HepG2 (cell line): ENCODE data around the gene MAMDC2. TPM values are rescaled to one million over a fixed set of nuclear protein-coding genes. Genes with fewer than 3 reads are reported as not detected.

Experiments used
- ATAC-seq: fragments of 200-7000 bp; cut with Tn5 transposase; 3 replicates; pipeline ENCODE4 v1.9.1; 2020; ENCODE audit warnings: mild to moderate bottlenecking, moderate library complexity
- BruUV-seq: library from RNA; stranded (reverse); fragments of 400-500 nt; replicated peaks from 2 replicates; lab custom pipeline; 2021; lab: Mats Ljungman, UMichigan
- CTCF ChIA-PET: fragments of 300-600 bp; formaldehyde crosslinking; extraction: SDS; loops from one replicate; lab custom pipeline; 2021; ENCODE audit warnings: low total read pairs, inconsistent platforms, low intra/inter-chr PET ratio; lab: Yijun Ruan, JAX
- POLR2A ChIA-PET: fragments of 350-600 bp; sonication (Branson Sonifier 250); formaldehyde crosslinking; loops from one replicate; lab custom pipeline; 2020; ENCODE audit warnings: antibody characterized with exemption, inconsistent platforms; lab: Yijun Ruan, JAX
- DNase-seq: peaks from one replicate; pipeline ENCODE4 v3.0.0-alpha.2; 2015; ENCODE audit warnings: low spot score
- FAIRE-seq: peaks from 3 replicates; lab custom pipeline; 2011; peaks lifted over from hg19 to GRCh38; lab: Jason Lieb, UNC
- H2AFZ ChIP-seq: one replicate; pipeline ENCODE4 v1.6.1; 2011; ENCODE audit warnings: low read length, inconsistent platforms
- H3K27ac ChIP-seq: fragments of 300-600 bp; 3 replicates; pipeline ENCODE4 v1.8.0; 2011; ENCODE audit warnings: mixed run types, mild to moderate bottlenecking, mixed read lengths, low read length, inconsistent platforms; ENCODE audit not compliant: insufficient read depth; ENCODE audit errors: extremely low read length
- H3K27me3 ChIP-seq, 2 experiments: fragments of 200-600 bp in 1 of 2; 2 replicates in 1 of 2; 3 replicates in 1 of 2; pipeline versions ENCODE4 v1.6.0 to v1.8.0; 2011; ENCODE audit warnings: low read length in 2 of 2, mild to moderate bottlenecking in 2 of 2, moderate library complexity in 2 of 2, inconsistent platforms in 1 of 2; ENCODE audit not compliant: insufficient read depth in 2 of 2, control insufficient read depth in 1 of 2
- H3K36me3 ChIP-seq, 2 experiments: fragments of 200-600 bp in 1 of 2; replicated peaks in 1 of 2; 2 replicates in 1 of 2; 3 replicates in 1 of 2; pipeline versions ENCODE4 v1.5.1 to v1.8.0; 2011; ENCODE audit warnings: low read length in 2 of 2, inconsistent platforms in 1 of 2; ENCODE audit not compliant: insufficient read depth in 2 of 2, control insufficient read depth in 1 of 2
- H3K4me1 ChIP-seq: 2 replicates; pipeline ENCODE4 v1.5.1; 2012; ENCODE audit warnings: low read length, inconsistent platforms; ENCODE audit not compliant: insufficient read depth
- H3K4me2 ChIP-seq: 2 replicates; pipeline ENCODE4 v1.6.0; 2011; ENCODE audit warnings: low read depth, low read length, inconsistent platforms
- H3K4me3 ChIP-seq, 3 experiments: fragments of 200-600 bp in 1 of 3; sonication (generic), shearing (Covaris generic) in 1 of 3; replicated peaks in 1 of 3; 2 replicates each; pipeline ENCODE4 v1.5.1; 2011 to 2016; ENCODE audit warnings: low read length in 3 of 3, inconsistent platforms in 2 of 3, low read depth in 2 of 3, mild to moderate bottlenecking in 2 of 3, control low read depth in 1 of 3, mixed read lengths in 1 of 3; ENCODE audit not compliant: insufficient read depth in 1 of 3
- H3K79me2 ChIP-seq: one replicate; pipeline ENCODE4 v1.6.1; 2011; ENCODE audit warnings: low read length, inconsistent platforms; ENCODE audit not compliant: insufficient read depth
- H3K9ac ChIP-seq: 2 replicates; pipeline ENCODE4 v1.6.0; 2011; ENCODE audit warnings: mild to moderate bottlenecking, low read depth, low read length, inconsistent platforms; ENCODE audit not compliant: insufficient read depth
- H3K9me3 ChIP-seq: 2 replicates; pipeline ENCODE4 v1.5.1; 2012; ENCODE audit warnings: mild to moderate bottlenecking, low read length
- H4K20me1 ChIP-seq: 2 replicates; pipeline ENCODE4 v1.6.0; 2011; ENCODE audit warnings: inconsistent platforms, mild to moderate bottlenecking, low read length, moderate library complexity; ENCODE audit not compliant: insufficient read depth
- ATF2 ChIP-seq: sonication (generic); formaldehyde crosslinking; IDR thresholded peaks from 2 replicates; pipeline ENCODE4 v1.4.0; 2020; ENCODE audit warnings: missing genetic modification reagents
- GLI4 ChIP-seq: sonication (generic); formaldehyde crosslinking; IDR thresholded peaks from 2 replicates; pipeline ENCODE4 v1.5.1; 2020; ENCODE audit warnings: missing genetic modification reagents, mild to moderate bottlenecking, moderate library complexity, borderline replicate concordance
- HNF4A ChIP-seq: sonication (generic); formaldehyde crosslinking; IDR thresholded peaks from 2 replicates; pipeline ENCODE4 v1.4.0; 2020; ENCODE audit warnings: missing genetic modification reagents
- MIER3 ChIP-seq: IDR thresholded peaks from 2 replicates; pipeline ENCODE4 v1.6.1; 2016; ENCODE audit warnings: missing compliant biosample characterization, borderline replicate concordance
- NCOA1 ChIP-seq: sonication (generic); formaldehyde crosslinking; IDR thresholded peaks from 2 replicates; pipeline ENCODE4 v1.9.0; 2021; ENCODE audit warnings: missing genetic modification reagents
- PLSCR1 ChIP-seq: sonication (generic); formaldehyde crosslinking; IDR thresholded peaks from 2 replicates; pipeline ENCODE4 v1.5.0; 2020; ENCODE audit warnings: missing genetic modification reagents, mild to moderate bottlenecking, borderline replicate concordance
- SATB2 ChIP-seq: sonication (generic); formaldehyde crosslinking; IDR thresholded peaks from 2 replicates; pipeline ENCODE4 v1.5.0; 2020; ENCODE audit warnings: missing genetic modification reagents
- SMARCC2 ChIP-seq: fragments of 450-650 bp; IDR thresholded peaks from 2 replicates; pipeline ENCODE4 v1.6.1; 2017; ENCODE audit warnings: antibody characterized with exemption, mild to moderate bottlenecking
- SMC3 ChIP-seq: IDR thresholded peaks from 2 replicates; pipeline ENCODE4 v1.6.1; 2011; ENCODE audit warnings: low read length, improper control_type of control experiment
- TARDBP ChIP-seq: sonication (generic); formaldehyde crosslinking; IDR thresholded peaks from 2 replicates; pipeline ENCODE4 v1.8.0; 2022; ENCODE audit warnings: mild to moderate bottlenecking, missing genetic modification reagents
- ZBTB34 ChIP-seq: sonication (generic); formaldehyde crosslinking; IDR thresholded peaks from 2 replicates; pipeline ENCODE4 v1.8.0; 2022; ENCODE audit warnings: mild to moderate bottlenecking, missing genetic modification reagents
- ZEB1 ChIP-seq: IDR thresholded peaks from 2 replicates; pipeline ENCODE4 v1.6.1; 2012; ENCODE audit warnings: mild to moderate bottlenecking, low read depth, inconsistent platforms; ENCODE audit not compliant: insufficient replicate concordance
- ZFP36L1 ChIP-seq: sonication (generic); formaldehyde crosslinking; IDR thresholded peaks from 2 replicates; pipeline ENCODE4 v1.8.0; 2022; ENCODE audit warnings: mild to moderate bottlenecking, missing genetic modification reagents, moderate library complexity
- ZNF124 ChIP-seq: sonication (generic); formaldehyde crosslinking; IDR thresholded peaks from 2 replicates; pipeline ENCODE4 v1.4.0; 2020; ENCODE audit warnings: missing genetic modification reagents
- ZNF20 ChIP-seq: sonication (generic); formaldehyde crosslinking; IDR thresholded peaks from 2 replicates; pipeline ENCODE4 v1.4.0; 2020; ENCODE audit warnings: mild to moderate bottlenecking, moderate library complexity, missing genetic modification reagents
- ZNF33B ChIP-seq: sonication (generic); formaldehyde crosslinking; IDR thresholded peaks from 2 replicates; pipeline ENCODE4 v1.5.1; 2020; ENCODE audit warnings: mild to moderate bottlenecking, missing genetic modification reagents
- ZNF644 ChIP-seq: IDR thresholded peaks from 2 replicates; pipeline ENCODE4 v1.6.1; 2016; ENCODE audit warnings: low read depth
- WGBS: methylation state at CpG from one replicate; pipeline ENCODE4 v1.1.6; 2017; ENCODE audit warnings: low lambda C conversion rate; 5-methylcytosine and 5-hydroxymethylcytosine counted together
- in situ Hi-C: cut with HindIII; loops from 2 replicates; pipeline ENCODE4 v1.10.0; 2017; ENCODE audit warnings: low pct_unique_long_range_greater_than_20kb; ENCODE audit not compliant: extremely low pct_ligation_motif_present
- intact Hi-C: fragments of 100-400 bp; cut with micrococcal nuclease; formaldehyde crosslinking; loops from one replicate; pipeline ENCODE4 v1.10.0; 2022; ENCODE audit not compliant: unreplicated experiment
- polyA plus RNA-seq, 8 experiments: library from polyadenylated mRNA; depleted of rRNA in 3 of 8; stranded (reverse) in 7 of 8; unstranded in 1 of 8; fragments of >200 nt; fragmentation: Illumina TruSeq in 4 of 8; extraction: Trizol in 4 of 8; gene quantifications; 2 replicates each; pipeline versions ENCODE4 v1.2.1 to v1.2.3, GENCODE V29; 2011 to 2016; ENCODE audit warnings: low read depth in 4 of 8, missing spikeins in 1 of 8, mixed read lengths in 1 of 8; ENCODE audit not compliant: insufficient read depth in 1 of 8
- total RNA-seq, 5 experiments: library from RNA; depleted of rRNA; stranded (reverse); fragments of >200 nt; fragmentation: Illumina TruSeq; extraction: Trizol; gene quantifications; 2 replicates each; pipeline ENCODE4 v1.2.3, GENCODE V29; 2016; ENCODE audit warnings: low read depth in 1 of 5

The MAMDC2 gene
- total and polyA plus RNA-seq, 2 of the 13 experiments (the other 11 are each of a cell fraction or from before 2014, with no cell fraction given) = not detected

- Histone ChIP-seq H3K4me1 (peaks cover 24% of the 10 kb centered on the region), H3K4me3 (no peak overlapping the region), H2AFZ (no peak overlapping the region), H3K9ac (no peak overlapping the region), H4K20me1 (no peaks in the 10 kb centered on the region), H3K79me2 (no peaks in the 10 kb centered on the region), H3K27me3 (no peaks in the 10 kb centered on the region), H3K9me3 (no peaks in the 10 kb centered on the region), H3K36me3 (no peaks in the 10 kb centered on the region), H3K27ac (no peak overlapping the region), H3K4me2 (no peak overlapping the region)
- CTCF ChIA-PET = no interaction called here
- no peak for ATAC-seq
- POLR2A ChIA-PET = no interaction called here
- TF ChIP-seq MIER3 (CRISPR knock-in tag) (no peak), SMARCC2 (no peak), HNF4A (no peak), ZBTB34 (CRISPR knock-in tag) (no peak), GLI4 (CRISPR knock-in tag) (no peak), ZNF33B (no peak), ZNF20 (CRISPR knock-in tag) (no peak), ZNF644 (no peak), SMC3 (no peak), ATF2 (CRISPR knock-in tag) (no peak), TARDBP (no peak), ZFP36L1 (CRISPR knock-in tag) (no peak), ZEB1 (no peak), SATB2 (CRISPR knock-in tag) (no peak), PLSCR1 (CRISPR knock-in tag) (no peak), ZNF124 (CRISPR knock-in tag) (no peak), NCOA1 (CRISPR knock-in tag) (no peak)
- DNase-seq = no peak
- in situ Hi-C loops = no loop called here
- WGBS = 83% methylated on average over 3 of the region's 3 CpGs
- intact Hi-C loops = no loop called here
- no TSS peak for BruUV-seq
- FAIRE-seq = no peak
Observed at GRCh38 chr9:70169222-70169621, 125.6 kb downstream of the MAMDC2 start.
